ENCODE measurements around the gene TTYH2.
"Not testable (repeated sequence)": the region's sequence is repeated elsewhere in the genome, so short reads cannot be mapped to it uniquely, and the experiment has no call there.

GRCh38 chr17:74282274-74282586 lies 68.9 kb downstream of the TTYH2 start:
- not testable (repeated sequence) for TF ChIP-seq CTCF (conservative IDR thresholded peaks at IDR 0.05; ENCODE audit: low read depth, low read length); EZH2 (IDR thresholded peaks at IDR 0.05; ENCODE audit: borderline replicate concordance, low read depth, low read length, poor library complexity, severe bottlenecking)
